Measurements from ENCODE around the gene CD38.

Gene CD38

GRCh38 chr4:15902746-15903145, 124.6 kb downstream of the CD38 start:
- no peak for DNase-seq

Measured in activated gamma-delta T cell treated with Interleukin-2 at 50 U/mL for 16 hours (primary cell).